Stimulated activated CD8-positive, alpha-beta memory T cell treated with anti-CD3 and anti-CD28 coated beads, Interleukin-12 subunit alpha, Interleukin-12 subunit beta, amount 100 ng/mL, for 1 hour (primary cell): Measurements from ENCODE around the gene ENGASE.
"Not testable (repeated sequence)": the region's sequence is repeated elsewhere in the genome, so short reads cannot be mapped to it uniquely, and the experiment has no call there.

Experiments
- DNase-seq: peaks from one replicate; pipeline ENCODE4 v3.0.0-alpha.2; 2020; ENCODE audit warnings: low read depth

Gene ENGASE

DNA sequence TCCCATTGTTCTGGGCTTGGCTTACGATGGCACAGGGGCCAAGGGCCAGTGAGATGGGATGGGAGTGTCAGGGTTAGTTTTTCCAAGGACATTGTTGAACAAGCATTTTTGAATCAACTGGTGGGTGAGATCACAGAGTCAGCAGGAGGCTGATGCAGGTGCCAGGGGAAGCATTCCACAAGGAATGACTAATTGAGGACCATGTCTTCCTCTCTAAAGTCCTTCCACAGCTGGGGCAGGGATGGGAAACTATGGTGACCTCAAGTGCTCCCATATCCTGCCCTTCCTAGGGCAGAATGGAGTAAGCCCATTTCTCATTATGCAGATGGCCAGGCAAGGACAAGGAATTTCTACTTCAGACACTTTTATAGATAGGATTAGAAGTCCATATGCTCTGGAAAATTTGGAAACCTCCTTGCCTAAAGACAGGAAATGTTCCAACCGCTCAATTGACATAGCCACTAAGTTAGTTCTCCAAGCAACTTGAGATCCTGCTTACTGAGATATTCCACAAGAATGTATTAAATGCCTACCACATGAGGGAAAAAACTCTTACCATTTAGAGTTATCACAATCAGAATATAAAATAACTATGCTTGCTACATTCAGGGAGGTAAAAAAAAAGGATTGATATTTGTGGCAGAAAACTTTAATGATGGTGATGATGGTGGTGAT, 21.2 kb upstream of the ENGASE start:
- no peak for DNase-seq

DNA sequence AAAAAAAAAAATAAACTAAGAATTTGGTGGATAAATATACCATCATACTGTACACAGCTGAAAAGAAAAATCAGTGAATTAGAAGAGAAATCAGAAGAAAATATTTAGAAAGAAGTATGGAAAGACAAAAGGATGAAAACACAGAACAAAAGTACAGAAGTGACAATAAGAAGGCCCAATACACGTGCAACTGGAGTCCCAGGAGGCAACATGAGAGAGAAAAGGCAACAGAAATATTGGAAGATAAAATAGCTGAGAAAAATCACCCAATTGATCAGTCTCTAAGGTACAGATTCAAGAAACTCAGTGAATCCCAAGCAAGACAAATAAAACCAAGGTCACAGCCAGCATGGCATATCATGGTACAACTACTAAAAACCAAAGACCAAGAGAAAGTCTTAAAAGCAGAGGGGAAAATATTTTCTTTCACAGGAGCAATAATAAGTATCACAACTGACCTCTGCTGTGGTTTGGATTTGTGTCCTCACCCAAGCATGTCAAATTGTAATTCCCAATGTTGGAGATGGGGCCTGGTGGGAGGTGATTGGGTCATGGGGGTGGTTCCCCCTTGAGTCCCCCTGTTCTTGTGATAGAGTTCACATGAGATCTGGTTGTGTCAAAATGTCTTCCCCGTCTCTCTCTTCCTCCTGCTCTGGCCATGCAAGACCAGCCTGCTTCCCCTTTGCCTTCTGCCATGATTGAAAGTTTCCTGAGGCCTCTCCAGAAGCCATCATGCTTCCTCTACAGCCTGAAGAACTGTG, 20.2 kb upstream of the ENGASE start:
- no peak for DNase-seq

DNA sequence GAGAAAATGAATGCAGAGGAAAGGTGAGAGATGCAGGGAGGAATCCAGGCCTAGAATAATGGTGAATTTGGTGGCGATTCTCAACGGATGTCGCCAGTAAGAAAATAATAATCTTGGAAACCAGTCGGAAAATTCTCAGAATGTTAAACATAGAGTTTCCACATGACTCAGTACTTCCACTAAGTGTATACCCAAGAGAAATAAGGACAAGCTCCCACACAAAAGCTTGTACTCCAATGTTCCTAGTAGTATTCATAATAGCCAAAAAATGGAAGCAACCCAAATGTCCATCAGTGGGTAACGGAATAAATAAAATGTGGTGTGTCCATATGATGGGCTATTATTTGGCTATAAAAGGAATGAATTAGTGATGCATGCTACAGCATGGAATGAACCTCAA, 19.4 kb upstream of the ENGASE start:
- DNase-seq: no peak

DNA sequence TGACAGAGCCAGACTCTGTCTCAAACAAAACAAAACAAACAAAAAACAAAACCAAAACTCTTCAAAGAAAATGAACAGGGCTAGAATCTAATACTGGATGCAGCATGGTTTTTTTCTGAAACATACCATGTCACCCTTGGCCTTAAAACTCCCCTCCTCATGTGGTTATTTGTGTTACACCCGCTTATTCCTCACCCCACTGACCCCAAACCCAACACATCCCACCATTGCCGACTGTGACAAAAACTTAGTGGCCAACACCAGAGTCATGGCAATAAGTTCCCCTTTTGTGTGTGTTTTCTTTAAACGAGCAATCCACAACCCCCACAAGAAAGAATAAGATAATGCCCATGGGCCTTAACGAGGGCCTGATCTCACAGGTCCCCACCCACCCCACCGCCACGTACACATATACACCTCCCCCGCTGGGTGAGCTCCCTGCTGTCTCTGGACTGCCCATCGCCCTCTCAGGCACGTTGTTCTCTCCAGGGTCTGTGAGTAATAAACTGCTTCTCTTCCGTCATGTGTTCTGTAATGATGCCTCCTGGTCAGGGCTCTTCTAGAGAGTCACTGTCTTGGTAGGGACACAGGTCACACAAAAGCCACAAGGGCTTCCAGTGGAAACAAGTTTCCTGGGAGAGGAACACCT, 16.8 kb upstream of the ENGASE start:
- no peak for DNase-seq

DNA sequence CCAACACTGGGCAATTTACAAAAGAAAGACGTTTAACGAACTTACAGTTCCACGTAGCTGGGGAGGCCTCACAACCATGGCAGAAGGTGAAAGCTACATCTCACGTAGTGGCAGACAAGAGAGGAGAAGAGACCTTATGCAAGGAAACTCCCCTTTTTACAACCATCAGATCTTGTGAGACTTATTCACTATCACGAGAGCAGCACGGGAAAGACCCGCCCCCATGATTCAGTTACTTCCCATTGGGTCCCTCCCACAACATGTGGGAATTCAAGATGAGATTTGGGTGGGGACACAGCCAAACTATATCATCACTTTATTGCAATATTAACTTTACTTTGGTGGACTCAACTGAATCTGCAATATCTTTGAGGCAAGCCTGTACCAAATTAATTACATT, 11.9 kb upstream of the ENGASE start:
- DNase-seq: no peak

DNA sequence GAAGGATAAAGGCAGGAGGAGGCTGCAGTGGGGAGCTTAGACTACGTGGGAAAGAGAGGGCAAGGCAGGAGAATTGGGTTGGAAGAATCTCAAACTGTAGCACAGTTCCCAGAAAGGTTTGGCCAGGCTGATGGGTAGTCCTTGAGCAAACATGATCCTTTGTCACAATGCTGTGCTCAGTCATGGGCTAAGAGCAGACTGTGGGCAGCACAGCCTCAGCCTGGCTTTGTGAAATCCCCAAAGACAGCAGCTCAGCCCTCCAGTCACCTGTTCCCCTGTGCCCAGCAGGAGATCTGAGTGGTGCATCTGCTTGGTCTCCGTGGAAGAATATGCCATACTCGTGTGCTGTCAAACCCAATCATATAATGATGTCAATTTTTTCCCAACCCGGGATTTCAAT, 10.6 kb upstream of the ENGASE start:
- no peak for DNase-seq

DNA sequence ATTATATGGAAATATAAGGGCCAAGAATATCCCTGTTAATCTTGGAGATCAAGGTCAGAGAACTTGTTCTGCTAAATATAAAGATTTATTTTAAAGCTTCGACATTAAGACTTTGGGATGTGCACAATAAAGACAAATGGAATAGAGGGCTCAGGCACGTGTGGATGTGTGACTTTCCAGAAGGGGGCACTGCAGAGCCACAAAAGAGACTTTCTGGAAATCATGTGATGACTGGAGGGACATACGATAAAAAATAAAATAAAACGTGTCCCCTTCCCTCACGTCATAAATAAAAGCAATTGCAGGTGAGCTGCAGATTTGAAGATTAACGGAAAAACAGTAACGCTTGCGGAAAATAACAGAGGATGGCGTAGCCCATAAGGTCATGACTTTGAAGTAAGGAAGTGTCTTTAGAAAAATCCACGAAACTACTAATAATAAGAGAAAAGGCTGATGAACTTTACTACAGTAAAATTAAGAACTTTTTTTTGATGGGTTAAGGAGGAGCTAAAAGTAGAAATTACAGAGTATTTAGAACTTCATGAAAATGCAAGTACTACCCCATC, 9.4 kb upstream of the ENGASE start:
- DNase-seq: peak; percentile 32

DNA sequence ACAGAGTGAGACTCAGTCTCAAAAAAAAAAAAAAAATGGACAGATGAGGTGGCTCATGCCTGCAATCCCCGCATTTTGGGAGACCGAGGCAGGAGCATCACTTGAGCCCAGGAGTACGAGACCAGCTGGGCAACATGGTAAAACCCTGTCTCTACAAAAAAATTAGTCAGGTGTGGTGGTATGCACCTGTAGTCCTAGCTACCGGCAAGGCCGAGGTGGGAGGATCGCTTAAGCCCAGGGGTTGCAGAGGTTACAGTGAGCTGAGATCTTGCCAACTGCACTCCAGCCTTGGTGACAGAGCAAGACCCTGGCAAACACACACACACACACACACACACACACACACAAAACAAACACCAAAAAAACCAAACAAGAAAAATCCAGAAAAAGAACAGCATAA, 7.7 kb upstream of the ENGASE start:
- no peak for DNase-seq

DNA sequence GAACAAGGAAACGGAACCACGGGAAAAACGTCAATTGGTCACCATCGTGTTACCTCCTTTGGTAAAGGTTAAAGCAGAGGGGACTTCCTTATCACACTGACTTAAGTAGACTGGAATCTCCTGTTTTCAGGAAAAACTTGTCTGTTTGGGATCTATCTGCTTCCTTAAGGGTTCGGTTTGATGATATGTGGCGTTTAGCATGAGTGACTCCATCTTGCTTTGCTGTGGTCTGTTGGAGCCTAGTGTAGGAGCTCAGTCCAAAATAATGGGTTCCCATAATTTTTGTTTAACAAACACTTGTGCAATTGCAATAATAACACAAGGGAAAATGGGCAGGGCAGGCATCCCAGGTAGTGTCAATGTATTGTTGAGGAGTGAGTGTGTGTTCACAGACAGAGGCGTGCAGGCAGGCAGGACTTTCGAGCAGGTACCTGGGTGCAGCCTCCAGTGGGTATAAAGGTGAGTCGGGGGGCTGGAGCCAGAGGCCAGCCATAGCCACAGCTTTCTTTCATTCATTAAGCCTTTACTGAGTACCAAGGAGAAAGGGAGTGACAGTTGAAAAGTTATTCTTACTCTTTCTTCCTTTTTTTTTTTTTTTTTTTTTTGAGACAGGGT, 4.3 kb upstream of the ENGASE start:
- DNase-seq: no peak

DNA sequence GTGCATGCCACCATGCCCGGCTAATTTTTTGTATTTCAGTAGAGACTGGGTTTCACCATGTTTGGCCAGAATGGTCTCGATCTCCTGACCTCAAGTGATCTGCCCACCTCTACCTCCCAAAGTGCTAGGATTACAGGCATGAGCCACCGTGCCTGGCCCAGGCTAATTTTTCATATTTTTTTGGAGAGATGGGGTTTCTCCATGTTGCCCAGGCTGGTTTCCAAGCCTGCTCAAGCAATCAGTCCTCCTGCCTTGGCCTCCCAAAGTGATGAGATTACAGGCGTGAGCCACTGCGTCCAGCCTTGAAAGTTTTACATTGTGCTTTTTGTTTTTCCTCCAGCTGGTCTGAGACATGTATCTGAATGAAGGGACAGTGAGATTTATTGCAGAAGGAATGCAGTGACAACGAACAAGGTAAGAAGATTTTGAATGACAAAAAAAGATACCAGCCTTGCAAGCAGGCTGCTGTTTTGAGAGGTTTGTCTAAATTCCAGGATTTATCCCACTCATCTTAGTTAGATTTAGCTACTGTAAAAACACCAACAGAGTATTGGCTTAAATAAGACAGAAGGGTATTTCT, 3.4 kb upstream of the ENGASE start:
- no peak for DNase-seq

DNA sequence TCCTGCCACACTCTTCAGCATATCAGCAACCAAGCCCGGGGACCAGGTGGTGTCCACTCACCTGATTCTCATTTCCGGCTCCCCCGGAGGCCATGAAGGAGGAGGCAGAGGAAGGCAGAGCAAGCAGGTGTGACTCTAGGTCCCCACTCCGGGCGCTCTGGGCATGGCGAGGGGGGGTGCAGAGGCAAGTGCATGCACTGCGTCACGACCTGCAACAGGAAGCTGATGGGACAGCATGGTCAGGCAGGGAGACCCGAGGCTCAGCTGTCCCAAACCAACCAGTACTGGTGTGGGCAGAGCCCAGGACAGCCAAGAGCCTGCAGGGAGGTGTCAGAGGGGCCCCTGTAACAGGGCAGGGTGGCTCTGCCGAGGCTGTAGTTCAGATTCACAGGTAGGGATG, 2.1 kb upstream of the ENGASE start:
- DNase-seq: no peak

DNA sequence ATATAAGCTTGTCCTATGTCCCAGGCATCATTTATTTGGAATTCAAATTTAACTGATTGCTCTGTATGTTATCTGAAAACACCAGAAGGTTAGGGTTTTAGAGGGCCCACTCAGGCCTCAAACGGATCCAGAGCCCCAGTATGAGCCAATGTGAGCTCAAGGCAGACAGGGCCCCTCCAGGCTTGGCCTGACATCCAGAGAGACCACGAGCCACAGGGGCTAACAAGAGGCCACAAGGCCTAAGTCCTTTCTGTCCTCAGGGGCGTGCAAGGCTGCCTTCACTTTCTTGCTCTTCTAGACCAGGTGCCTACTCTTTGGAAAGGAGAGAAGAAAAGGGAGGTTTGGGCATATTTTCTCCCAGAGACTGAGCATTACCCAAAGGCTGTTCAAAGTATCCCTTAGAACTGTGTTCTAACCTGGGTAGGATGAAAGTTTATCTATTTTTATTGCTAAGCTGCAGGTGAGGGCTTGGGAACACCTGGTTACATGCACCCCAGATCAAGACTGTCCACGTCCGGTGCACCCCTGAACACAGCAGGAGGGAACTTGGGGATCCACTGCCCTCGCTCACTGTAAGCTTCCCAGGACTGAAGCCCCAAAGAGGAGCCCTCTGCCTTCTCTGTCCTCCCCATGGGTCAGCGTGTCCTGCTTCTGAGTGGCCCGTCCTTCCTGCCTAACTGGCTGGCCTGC, 1.5 kb upstream of the ENGASE start:
- DNase-seq: no peak

DNA sequence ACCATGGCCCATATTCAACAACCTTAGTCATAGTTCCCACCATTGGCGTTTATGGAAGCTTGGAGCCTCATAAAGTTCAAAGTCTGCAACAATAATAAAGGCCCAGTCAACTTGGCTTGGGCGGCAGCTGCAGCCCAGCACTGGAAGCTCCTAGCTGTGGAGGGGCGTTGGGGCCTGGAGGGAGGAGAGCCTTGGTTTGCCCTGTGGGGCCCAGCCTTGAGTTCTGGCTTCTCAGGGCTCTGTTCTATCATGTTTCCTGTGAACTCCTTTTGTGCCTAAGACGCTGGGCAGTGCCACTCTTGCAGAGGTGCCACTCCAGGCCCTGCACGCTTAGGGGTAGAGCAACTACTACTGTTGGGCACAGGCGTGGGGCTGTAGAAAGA, 927 bp upstream of the ENGASE start:
- no peak for DNase-seq

DNA sequence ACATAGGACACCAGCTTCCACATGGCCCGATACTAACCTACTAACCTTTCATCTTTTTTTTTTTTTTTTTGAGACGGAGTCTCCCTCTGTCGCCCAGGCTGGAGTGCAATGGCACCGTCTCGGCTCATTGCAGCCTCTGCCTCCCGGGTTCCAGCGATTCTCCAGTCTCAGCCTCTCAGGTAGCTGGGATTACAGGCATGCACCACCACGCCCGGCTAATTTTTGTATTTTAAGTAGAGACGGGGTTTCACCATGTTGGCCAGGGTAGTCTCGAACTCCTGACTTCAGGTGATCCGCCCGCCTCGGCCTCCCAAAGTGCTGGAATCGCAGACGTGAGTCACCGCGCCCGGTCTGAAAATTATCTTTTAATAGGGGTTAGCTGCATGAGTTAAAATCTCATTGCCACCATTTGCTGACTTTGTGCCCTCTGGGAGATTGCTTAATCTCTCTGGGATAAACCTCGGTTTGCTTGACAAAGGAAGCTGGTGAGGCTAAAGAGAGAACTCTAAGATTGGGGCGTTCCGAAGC, 439 bp upstream of the ENGASE start:
- not testable (repeated sequence) for DNase-seq

DNA sequence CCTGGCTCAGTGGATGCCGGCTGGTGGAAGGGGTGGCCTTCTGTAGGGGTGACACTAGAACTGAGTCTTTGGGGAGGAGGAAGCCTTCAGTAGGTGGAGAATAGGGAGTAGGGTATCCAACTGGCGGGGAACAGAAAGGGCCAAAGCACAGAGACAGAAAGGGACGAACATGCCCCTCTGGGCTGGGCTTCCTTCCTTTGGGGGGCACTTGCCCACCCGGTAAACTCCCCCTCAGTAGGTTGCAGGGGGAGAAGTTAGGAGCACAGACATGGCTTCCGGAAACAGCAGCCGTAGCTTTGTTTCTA, 774 bp downstream of the ENGASE start:
- DNase-seq: no peak

DNA sequence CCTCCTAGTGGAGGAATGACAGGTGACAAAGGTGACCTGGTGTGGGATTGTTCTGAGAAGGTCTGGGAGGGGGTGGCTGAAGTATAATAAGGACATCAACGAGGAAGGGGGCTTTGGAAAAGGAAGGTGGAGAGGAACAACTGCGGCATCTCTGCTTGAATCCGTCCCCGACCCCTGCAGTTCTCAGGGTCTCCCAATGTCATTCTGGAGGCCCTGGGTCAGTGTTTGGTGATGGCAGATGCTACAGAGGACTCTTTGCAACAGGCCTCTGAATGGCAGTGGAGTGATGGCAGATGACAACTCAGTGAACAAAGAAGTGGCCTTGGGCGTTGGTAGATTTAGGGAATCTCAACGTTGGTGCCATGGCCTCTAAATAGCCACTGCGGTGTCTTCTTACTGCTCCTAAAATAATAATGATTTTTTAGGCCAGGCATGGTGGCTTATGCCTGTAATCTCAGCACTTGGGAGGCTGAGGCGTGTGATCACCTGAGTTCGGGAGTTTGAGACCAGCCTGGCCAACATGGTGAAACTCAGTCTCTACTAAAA, 1.3 kb downstream of the ENGASE start:
- no peak for DNase-seq

DNA sequence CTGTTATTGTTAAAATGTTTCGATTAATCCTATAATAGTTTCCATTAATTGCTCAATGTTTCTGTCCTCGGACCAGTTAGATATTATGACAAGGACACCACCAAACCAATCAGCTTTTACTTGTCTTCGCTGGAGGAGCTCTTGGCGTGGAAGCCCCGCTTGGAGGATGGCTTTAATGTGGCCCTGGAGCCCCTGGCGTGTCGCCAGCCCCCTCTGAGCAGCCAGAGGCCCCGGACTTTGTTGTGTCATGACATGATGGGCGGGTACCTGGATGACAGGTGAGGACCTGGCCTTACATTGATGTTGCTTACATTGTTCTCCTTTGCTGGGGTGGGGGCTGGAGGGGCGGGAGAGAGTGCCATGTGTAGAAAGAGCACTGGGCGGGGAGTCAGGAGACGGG, 3.0 kb downstream of the ENGASE start:
- no peak for DNase-seq

DNA sequence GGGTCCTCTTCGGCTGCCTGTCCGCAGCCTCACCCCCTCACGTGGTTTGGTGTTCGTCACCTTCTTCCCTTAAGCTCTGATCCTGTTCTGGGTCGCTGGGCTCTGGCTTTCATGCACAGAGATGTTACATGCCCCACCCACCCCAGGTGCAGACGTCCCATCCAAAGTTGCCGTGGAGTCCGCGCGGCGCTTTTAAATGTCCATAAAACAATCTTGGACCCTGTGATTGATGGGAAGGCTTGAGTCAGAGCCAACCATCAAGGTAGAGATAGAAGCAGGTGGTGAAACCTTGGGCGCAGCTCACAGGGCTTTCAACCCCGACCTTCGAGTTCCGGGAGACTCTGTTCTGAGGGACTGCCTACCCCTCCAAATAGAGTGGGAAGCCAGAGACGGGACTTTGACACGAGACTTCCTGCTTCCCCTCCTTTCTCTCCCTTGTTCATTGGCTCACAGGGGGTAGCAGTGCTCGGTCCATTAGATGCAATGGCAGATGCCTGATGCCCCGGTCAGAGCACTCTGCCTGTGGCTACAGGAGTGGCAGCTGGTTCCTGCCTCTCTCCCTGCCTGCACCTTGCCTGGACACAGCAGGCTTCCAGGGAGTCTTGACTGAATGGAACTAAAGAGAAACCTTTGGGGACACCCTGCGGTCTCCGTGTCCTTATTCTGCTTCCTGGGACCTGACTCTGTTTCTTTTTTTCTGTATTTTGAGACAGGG, 4.0 kb downstream of the ENGASE start:
- DNase-seq: no peak

DNA sequence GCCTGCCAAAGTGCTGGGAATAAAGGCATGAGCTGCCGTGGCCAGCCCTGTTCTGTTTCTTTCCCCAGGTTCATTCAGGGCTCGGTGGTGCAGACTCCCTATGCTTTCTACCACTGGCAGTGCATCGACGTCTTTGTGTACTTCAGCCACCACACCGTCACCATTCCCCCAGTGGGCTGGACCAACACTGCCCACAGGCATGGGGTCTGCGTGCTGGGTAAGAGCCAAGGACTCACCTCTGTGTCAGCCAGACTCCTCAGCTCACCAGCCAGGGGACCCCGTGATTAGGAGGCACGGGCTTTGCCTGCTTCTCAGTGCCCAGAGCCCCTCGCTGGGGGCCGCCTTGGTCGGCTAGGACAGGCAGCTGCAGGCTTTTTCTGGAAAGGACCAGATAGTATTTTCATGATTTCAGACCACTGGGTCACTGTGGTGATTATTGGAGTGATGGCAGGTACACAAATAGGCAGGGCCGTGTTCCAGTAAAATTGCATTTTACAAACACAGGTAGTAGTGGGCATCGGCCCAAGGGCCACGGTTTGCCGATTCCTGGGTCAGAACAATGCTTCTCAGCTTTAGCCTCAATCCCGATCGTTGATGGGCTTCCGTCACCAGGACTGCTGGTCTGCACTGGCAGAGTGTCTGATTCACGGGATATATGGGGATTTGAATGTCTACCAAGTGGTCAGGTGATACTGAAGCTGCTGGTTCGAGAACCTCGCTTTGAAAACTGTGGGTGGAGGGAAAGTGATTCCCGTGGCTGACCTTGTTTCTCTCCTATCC, 5.0 kb downstream of the ENGASE start:
- DNase-seq: no peak

DNA sequence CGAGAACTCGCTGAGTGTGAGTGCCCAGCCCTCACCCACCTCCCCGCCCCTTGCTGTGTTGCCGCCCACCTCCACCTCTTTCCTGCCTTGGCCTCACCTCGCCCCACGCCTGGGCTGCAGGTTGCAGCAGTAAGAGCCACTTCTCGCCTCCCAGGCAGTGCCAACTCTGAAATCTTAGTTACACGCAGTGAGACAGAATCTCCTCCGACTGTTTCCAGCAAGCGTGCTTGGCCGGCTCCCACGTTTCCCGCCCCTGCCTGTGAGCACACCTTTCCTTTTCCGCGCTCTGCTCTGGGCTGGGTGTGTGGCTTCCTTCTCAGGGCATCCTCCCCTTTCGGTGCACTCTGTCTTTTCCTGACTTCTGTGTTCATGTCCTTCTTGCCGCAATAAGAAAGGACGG, 5.7 kb downstream of the ENGASE start:
- DNase-seq: no peak
